SU-DHL-6 (cell line): Measurements from ENCODE around the gene MROH7.

ENCODE experiments used
- H2AFZ ChIP-seq: fragments of 200-600 bp; sonication (generic); 2 replicates; pipeline ENCODE4 v1.6.1; 2014; ENCODE audit warnings: low read depth, mild to moderate bottlenecking, moderate library complexity, mixed read lengths, antibody characterized with exemption, low read length; ENCODE audit not compliant: severe bottlenecking
- H3F3A ChIP-seq: fragments of 200-600 bp; shearing (Covaris generic); 2 replicates; pipeline ENCODE4 v1.6.0; 2016; ENCODE audit warnings: antibody characterized with exemption, mild to moderate bottlenecking; ENCODE audit not compliant: insufficient read depth
- H3K27ac ChIP-seq: fragments of 200-600 bp; sonication (generic); 2 replicates; pipeline ENCODE4 v1.5.1; 2016; ENCODE audit warnings: low read depth, mild to moderate bottlenecking, low read length, moderate library complexity, mixed read lengths
- H3K27me3 ChIP-seq: fragments of 200-600 bp; sonication (generic), shearing (Covaris generic); 2 replicates; pipeline ENCODE4 v1.6.0; 2014; ENCODE audit warnings: mild to moderate bottlenecking, low read length
- H3K36me3 ChIP-seq: fragments of 200-600 bp; sonication (generic); 2 replicates; pipeline ENCODE4 v1.6.1; 2014; ENCODE audit warnings: mild to moderate bottlenecking, low read length, mixed read lengths
- H3K4me2 ChIP-seq: fragments of 300-600, 200-600 bp; shearing (Covaris generic), sonication (generic); 2 replicates; pipeline ENCODE4 v1.6.0; 2014; ENCODE audit warnings: low read length, low read depth, mild to moderate bottlenecking; ENCODE audit not compliant: poor library complexity, severe bottlenecking
- H3K4me3 ChIP-seq: fragments of 200-600 bp; sonication (generic); 2 replicates; pipeline ENCODE4 v1.5.1; 2014; ENCODE audit warnings: antibody characterized with exemption, low read length, mild to moderate bottlenecking, mixed read lengths; ENCODE audit not compliant: insufficient read depth, poor library complexity, severe bottlenecking
- H3K79me2 ChIP-seq: fragments of 200-600 bp; sonication (generic); 2 replicates; pipeline ENCODE4 v1.6.1; 2014; ENCODE audit warnings: mild to moderate bottlenecking, low read length, moderate library complexity; ENCODE audit not compliant: insufficient read depth
- H3K9ac ChIP-seq: fragments of 200-600 bp; sonication (generic); 2 replicates; pipeline ENCODE4 v1.7.0; 2014; ENCODE audit warnings: mild to moderate bottlenecking, low read length
- H3K9me2 ChIP-seq: fragments of 200-600 bp; sonication (generic); replicated peaks from 2 replicates; pipeline ENCODE4 v1.6.1; 2014; ENCODE audit warnings: low read length; ENCODE audit not compliant: insufficient read depth
- H3K9me3 ChIP-seq: fragments of 200-600 bp; sonication (generic); 2 replicates; pipeline ENCODE4 v1.6.1; 2014; ENCODE audit warnings: low read length, mixed read lengths; ENCODE audit not compliant: insufficient read depth
- H4K20me1 ChIP-seq: fragments of 200-600 bp; sonication (generic); 2 replicates; pipeline ENCODE4 v1.6.1; 2014; ENCODE audit warnings: low read depth, mild to moderate bottlenecking, antibody characterized with exemption, low read length, moderate library complexity, mixed read lengths
- CTCF ChIP-seq: fragments of 200-600 bp; sonication (generic); IDR thresholded peaks from one replicate; pipeline ENCODE4 v1.5.1; 2017; ENCODE audit warnings: antibody characterized with exemption, mild to moderate bottlenecking, low read length, moderate library complexity; ENCODE audit not compliant: insufficient read depth, poor library complexity, severe bottlenecking
- EZH2phosphoT487 ChIP-seq: fragments of 200-600 bp; sonication (generic), shearing (Covaris generic); conservative IDR thresholded peaks from 2 replicates; pipeline ENCODE4 v1.6.1; 2018; ENCODE audit warnings: mild to moderate bottlenecking, antibody characterized with exemption, low read length, moderate library complexity, mixed read lengths

The MROH7 gene

DNA sequence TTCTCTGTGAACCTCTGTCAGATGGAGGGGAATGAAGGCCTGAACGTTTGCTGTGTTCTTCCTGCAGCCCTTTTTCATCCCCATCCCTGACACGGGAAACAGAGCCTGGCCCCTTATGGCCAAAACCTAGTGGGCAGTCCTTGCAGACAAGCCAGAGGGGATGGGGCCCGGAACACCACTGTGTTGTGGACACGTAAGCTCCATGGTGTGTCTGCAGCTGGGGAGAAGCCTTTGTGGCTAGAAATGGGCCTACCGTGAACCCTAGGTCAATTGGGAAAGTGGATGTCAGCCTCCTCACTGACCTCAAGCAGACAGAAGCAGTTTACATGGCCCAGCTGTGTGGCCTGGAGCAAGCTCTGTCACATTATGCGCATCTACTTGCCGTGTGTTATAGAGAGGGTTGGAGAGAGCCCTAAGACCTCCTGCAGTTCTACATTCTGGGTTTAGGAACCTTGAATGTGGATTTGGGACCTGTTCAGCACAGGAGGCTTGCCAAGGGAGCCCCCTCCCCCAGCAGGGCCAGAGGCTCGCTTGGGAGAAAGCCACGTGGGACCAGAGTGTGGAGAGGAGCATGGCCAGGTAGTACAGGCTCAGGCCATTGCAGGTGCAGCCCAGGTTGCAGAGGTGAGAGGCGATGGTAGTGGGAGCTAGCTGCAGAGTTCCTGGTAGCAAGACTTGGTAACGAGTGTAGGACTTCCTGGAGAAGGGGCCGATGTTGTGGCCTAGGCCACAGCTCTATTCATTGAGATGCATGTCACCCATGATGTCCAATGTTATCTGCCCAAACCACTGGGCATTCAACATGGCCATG, 102.0 kb downstream of the MROH7 start:
- no peak for TF ChIP-seq CTCF
- TF ChIP-seq EZH2phosphoT487 = no peak

GRCh38 chr1:54744696-54745095, 103.1 kb downstream of the MROH7 start:
- H4K20me1 ChIP-seq = no peaks in the 10 kb centered on the region

More for the DNA sequence above, 102.0 kb downstream of the MROH7 start:
- Histone ChIP-seq H3K4me3 (no peak overlapping the region), H3K9ac (no peak overlapping the region), H4K20me1 (no peaks in the 10 kb centered on the region), H3K27ac (no peak overlapping the region), H3F3A (no peaks in the 10 kb centered on the region), H3K27me3 (no peaks in the 10 kb centered on the region), H3K79me2 (no peaks in the 10 kb centered on the region), H2AFZ (no peak overlapping the region), H3K9me3 (no peaks in the 10 kb centered on the region), H3K36me3 (no peaks in the 10 kb centered on the region), H3K4me2 (no peak overlapping the region), H3K9me2 (no peaks in the 10 kb centered on the region)

GRCh38 chr1:54745274-54745673, 103.7 kb downstream of the MROH7 start:
- no peak for TF ChIP-seq CTCF
- no peak for TF ChIP-seq EZH2phosphoT487
- Histone ChIP-seq H3K9me3 (no peaks in the 10 kb centered on the region), H3K36me3 (no peaks in the 10 kb centered on the region), H3K9me2 (no peaks in the 10 kb centered on the region), H2AFZ (no peak overlapping the region), H3K27me3 (no peaks in the 10 kb centered on the region), H3K27ac (no peak overlapping the region), H3K79me2 (no peaks in the 10 kb centered on the region), H3K4me3 (no peak overlapping the region), H3K4me2 (no peak overlapping the region), H3F3A (no peaks in the 10 kb centered on the region), H3K9ac (no peak overlapping the region), H4K20me1 (no peaks in the 10 kb centered on the region)

More at GRCh38 chr1:54744696-54745095, 103.1 kb downstream of the MROH7 start:
- Histone ChIP-seq H3K79me2 (no peaks in the 10 kb centered on the region), H3K9ac (no peak overlapping the region), H2AFZ (no peak overlapping the region), H3K9me2 (no peaks in the 10 kb centered on the region), H3K27ac (no peak overlapping the region), H3F3A (no peaks in the 10 kb centered on the region), H3K4me3 (no peak overlapping the region), H3K9me3 (no peaks in the 10 kb centered on the region), H3K36me3 (no peaks in the 10 kb centered on the region), H3K4me2 (no peak overlapping the region), H3K27me3 (no peaks in the 10 kb centered on the region)
- TF ChIP-seq EZH2phosphoT487 = no peak
- no peak for TF ChIP-seq CTCF
